Right atrium auricular region (tissue), 2 donors: ENCODE measurements around the gene SMPD3. TPM values are rescaled to one million over a fixed set of nuclear protein-coding genes. Genes with fewer than 3 reads are reported as not detected.

ENCODE experiments used
- DNase-seq: peaks from one replicate; pipeline ENCODE4 v3.0.0-alpha.2; 2019; ENCODE audit warnings: low spot score
- H3K27ac ChIP-seq, 2 donors: fragments of 200-600 bp; sonication (generic); 1 replicate in 1 of 2; 2 replicates in 1 of 2; pipeline ENCODE4 v1.5.1; 2016 to 2019
- H3K27me3 ChIP-seq, 2 donors: fragments of 200-600 bp; sonication (generic); one replicate each; pipeline versions ENCODE4 v1.5.1 to v1.6.0; 2017 to 2019
- H3K36me3 ChIP-seq: fragments of 200-600 bp; sonication (generic); one replicate; pipeline ENCODE4 v1.5.1; 2016
- H3K4me1 ChIP-seq, 2 donors: fragments of 200-600 bp; sonication (generic); one replicate each; pipeline versions ENCODE4 v1.5.1 to v1.6.0; 2017 to 2019
- H3K4me3 ChIP-seq, 2 donors: fragments of 200-600 bp; sonication (generic); 1 replicate in 1 of 2; 2 replicates in 1 of 2; pipeline ENCODE4 v1.5.1; 2017 to 2019; ENCODE audit warnings: mild to moderate bottlenecking in 1 of 2, moderate library complexity in 1 of 2
- H3K9me3 ChIP-seq, 2 donors: fragments of 200-600 bp; sonication (generic); one replicate each; pipeline ENCODE4 v1.5.1; 2019
- total RNA-seq, 2 donors: library from RNA; depleted of rRNA; stranded (reverse); fragments of >200 nt; gene quantifications; one replicate each; pipeline ENCODE4 v1.1.0, GENCODE V29; 2016
- TF ChIP-seq, protein P1 (sequence below), 2 donors: fragments of 200-600 bp; sonication (generic); IDR thresholded peaks; one replicate each; pipeline ENCODE4 v1.5.1; 2019; ENCODE audit warnings: antibody characterized with exemption in 2 of 2

Gene SMPD3
- total RNA-seq, 2 donors from 2014 or later = 3.0 to 4.4 TPM

DNA sequence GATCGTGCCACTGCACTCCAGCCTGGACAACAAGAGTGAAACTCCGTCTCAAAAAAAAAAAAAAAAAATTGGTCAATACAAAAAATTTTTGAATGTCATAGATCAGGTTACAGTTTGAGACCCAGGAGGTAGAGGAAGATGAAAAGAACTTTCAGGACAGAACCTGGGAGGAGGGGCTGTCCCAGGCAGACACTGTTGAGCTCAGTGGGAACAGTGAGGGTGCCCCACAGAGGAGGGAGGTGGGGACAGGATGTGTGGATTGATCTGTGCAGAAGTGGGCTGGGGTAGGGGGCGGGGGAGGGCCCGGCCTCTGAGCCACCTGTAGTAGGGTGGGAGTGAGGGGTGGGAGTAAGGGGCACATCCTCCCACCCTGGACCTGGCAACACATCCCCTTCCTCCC lies 79.1 kb downstream of the SMPD3 start:
- no peak for DNase-seq
- no peak overlapping the region for H3K4me3 ChIP-seq
- no peaks in the 10 kb centered on the region for H3K27me3 ChIP-seq
- no peak overlapping the region for H3K27ac ChIP-seq
- no peaks in the 10 kb centered on the region for H3K9me3 ChIP-seq
- H3K36me3 ChIP-seq = no peaks in the 10 kb centered on the region
- TF ChIP-seq, protein P1, sequence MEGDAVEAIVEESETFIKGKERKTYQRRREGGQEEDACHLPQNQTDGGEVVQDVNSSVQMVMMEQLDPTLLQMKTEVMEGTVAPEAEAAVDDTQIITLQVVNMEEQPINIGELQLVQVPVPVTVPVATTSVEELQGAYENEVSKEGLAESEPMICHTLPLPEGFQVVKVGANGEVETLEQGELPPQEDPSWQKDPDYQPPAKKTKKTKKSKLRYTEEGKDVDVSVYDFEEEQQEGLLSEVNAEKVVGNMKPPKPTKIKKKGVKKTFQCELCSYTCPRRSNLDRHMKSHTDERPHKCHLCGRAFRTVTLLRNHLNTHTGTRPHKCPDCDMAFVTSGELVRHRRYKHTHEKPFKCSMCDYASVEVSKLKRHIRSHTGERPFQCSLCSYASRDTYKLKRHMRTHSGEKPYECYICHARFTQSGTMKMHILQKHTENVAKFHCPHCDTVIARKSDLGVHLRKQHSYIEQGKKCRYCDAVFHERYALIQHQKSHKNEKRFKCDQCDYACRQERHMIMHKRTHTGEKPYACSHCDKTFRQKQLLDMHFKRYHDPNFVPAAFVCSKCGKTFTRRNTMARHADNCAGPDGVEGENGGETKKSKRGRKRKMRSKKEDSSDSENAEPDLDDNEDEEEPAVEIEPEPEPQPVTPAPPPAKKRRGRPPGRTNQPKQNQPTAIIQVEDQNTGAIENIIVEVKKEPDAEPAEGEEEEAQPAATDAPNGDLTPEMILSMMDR (IDR thresholded peaks at IDR 0.05) = no peak
- H3K4me1 ChIP-seq = no peaks in the 10 kb centered on the region

DNA sequence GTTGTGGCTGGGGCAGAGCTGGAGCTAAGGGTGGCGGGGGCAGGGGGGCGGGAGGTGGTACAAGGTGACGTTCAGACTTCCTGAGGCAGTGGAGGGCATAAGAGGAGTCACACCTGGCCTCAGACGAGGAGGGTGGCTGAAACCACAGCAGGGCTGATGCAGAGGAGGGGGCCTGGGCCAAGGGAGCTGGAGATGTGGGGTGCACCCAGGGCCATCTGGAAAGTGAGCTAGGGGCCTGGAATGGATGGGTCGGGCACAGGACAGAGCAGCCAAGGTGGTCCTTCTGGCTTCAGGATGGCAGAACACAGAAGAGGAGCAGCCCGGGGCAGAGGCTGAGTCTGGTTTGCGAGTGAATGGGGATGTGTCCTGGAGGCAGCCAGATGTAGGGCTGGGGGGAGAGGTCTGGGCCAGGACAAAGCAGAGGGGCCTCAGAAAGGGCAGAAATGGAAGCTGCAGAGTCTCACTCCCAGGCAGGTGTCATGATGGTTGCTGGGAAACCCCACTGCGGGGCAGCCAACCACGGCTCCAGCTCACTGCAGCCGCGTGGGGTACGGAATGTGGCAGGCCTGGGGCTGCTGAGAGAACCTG lies 79.9 kb downstream of the SMPD3 start:
- no peaks in the 10 kb centered on the region for H3K4me1 ChIP-seq

DNA sequence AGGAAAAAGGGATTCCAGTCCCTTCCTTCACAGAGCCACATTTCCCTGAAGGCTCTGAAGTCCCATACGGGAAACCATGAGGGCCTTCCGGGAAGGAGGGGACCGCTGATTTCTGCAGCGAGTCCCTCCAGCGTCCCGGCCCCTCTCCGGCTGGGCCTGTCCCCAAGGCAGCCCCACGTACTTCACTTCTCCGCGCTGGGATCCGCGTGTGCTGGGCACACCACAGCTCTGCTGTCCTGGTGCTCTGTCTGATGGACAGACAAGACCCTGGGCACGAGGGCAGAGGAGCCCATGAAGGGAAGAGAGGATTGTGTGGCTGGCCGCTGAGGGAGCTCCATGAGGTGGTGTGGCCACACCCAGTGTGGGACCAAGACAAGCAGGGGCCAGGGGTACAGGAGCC lies 80.4 kb downstream of the SMPD3 start:
- Histone ChIP-seq H3K9me3 (no peaks in the 10 kb centered on the region), H3K27me3 (no peaks in the 10 kb centered on the region), H3K36me3 (no peaks in the 10 kb centered on the region), H3K4me1 (no peaks in the 10 kb centered on the region), H3K27ac (no peak overlapping the region), H3K4me3 (no peak overlapping the region)
- TF ChIP-seq, protein P1 (IDR thresholded peaks at IDR 0.05) = no peak
- no peak for DNase-seq

More for the DNA sequence above, 79.9 kb downstream of the SMPD3 start:
- TF ChIP-seq, protein P1 (IDR thresholded peaks at IDR 0.05) = no peak
- no peak overlapping the region for H3K27ac ChIP-seq
- H3K9me3 ChIP-seq = no peaks in the 10 kb centered on the region
- H3K27me3 ChIP-seq = no peaks in the 10 kb centered on the region
- no peak overlapping the region for H3K4me3 ChIP-seq
- H3K36me3 ChIP-seq = no peaks in the 10 kb centered on the region
- no peak for DNase-seq

DNA sequence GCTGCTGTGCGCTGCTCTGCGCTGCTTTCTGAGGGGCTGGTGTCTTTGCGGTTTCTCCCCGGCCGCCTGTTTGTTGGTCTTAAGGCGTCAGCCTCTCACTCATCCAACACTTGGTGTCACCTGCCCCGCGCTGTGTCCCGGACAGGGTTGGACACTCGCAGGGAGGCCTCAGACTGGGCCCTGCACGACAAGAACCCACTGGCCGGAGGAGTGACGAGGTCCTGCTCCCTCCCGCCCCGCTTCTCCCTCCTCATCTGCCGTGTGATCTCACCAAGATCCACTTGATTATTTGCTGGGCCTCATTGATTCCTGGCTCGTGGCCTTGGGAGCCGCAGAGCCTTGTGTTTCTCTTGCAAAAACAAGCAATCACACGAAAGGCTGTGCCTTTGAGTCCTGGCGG lies 80.9 kb downstream of the SMPD3 start:
- H3K27me3 ChIP-seq = no peaks in the 10 kb centered on the region
- no peak overlapping the region for H3K4me3 ChIP-seq
- H3K27ac ChIP-seq = no peak overlapping the region
- H3K4me1 ChIP-seq = no peaks in the 10 kb centered on the region
- H3K36me3 ChIP-seq = no peaks in the 10 kb centered on the region
- no peak for DNase-seq
- no peaks in the 10 kb centered on the region for H3K9me3 ChIP-seq
- TF ChIP-seq, protein P1 (IDR thresholded peaks at IDR 0.05) = no peak

DNA sequence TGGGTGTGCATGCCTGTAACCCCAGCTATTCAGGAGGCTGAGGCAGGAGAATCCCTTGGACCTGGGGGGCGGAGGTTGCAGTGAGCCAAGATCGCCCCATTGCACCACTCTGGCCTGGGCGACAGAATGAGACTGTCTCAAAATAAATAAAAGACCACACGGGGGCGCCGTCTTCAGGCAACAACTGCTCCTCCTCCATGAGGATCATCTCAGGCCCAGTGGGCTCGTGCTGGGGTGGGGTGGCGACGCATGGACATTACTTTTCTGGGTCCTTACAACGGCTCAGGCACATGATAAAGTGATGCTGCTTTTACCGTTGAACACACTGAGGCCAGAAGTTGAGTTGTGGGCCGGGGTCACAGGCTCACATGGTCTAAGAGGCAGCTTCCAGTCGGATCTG lies 81.3 kb downstream of the SMPD3 start:
- H3K36me3 ChIP-seq = no peaks in the 10 kb centered on the region
- H3K27me3 ChIP-seq = no peaks in the 10 kb centered on the region
- H3K4me3 ChIP-seq = no peak overlapping the region
- TF ChIP-seq, protein P1 (IDR thresholded peaks at IDR 0.05) = peak in 1 of 2 donors; percentile 47
- DNase-seq = no peak
- H3K4me1 ChIP-seq = no peaks in the 10 kb centered on the region
- no peaks in the 10 kb centered on the region for H3K9me3 ChIP-seq
- H3K27ac ChIP-seq = no peak overlapping the region

DNA sequence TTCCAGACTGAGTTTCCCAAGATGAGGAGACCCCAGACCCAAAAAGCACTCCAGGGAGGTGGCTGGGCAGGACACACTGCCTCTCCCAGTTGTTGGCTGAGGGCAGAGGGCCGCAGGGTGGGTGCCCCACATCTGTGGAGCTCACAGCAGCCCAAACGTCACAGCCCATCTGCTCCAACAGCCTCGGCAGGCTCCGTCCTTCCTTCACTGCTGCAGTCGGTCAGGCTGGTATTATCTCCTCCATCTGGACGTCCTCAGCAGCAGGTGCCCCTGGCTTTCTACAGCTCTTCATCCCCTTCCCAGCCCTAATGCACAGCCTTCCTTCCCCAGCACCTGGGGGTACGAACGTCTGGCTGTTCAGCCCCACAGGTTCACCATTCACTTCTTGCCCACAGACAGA lies 82.2 kb downstream of the SMPD3 start:
- Histone ChIP-seq H3K9me3 (no peaks in the 10 kb centered on the region), H3K4me3 (no peak overlapping the region), H3K27me3 (no peaks in the 10 kb centered on the region), H3K36me3 (no peaks in the 10 kb centered on the region), H3K4me1 (no peaks in the 10 kb centered on the region), H3K27ac (no peak overlapping the region)
- TF ChIP-seq, protein P1 (IDR thresholded peaks at IDR 0.05) = no peak
- DNase-seq = no peak
